Motor neuron (in vitro differentiated cells): ENCODE data around the gene PPARD. TPM values are rescaled to one million over a fixed set of nuclear protein-coding genes. Genes with fewer than 3 reads are reported as not detected.
A peak's percentile ranks its signal among the peaks of the same experiment; 100 is the strongest.

ENCODE experiments used
- ATAC-seq, 8 experiments: fragments of 200-7000 bp; cut with Tn5 transposase; replicated peaks in 6 of 8; 2 replicates each; pipeline ENCODE4 v1.8.0; 2021; ENCODE audit warnings: mild to moderate bottlenecking in 8 of 8, moderate library complexity in 8 of 8
- H3K27ac ChIP-seq, 2 donors: fragments of 250-450 bp; sonication (Bioruptor Pico); 2 replicates each; pipeline ENCODE4 v1.9.0; 2021; ENCODE audit warnings: antibody characterized with exemption in 2 of 2, mild to moderate bottlenecking in 2 of 2, moderate library complexity in 1 of 2
- H3K4me1 ChIP-seq, 2 donors: fragments of 250-450 bp; sonication (Bioruptor Pico); replicated peaks in 1 of 2; 2 replicates each; pipeline ENCODE4 v1.6.1; 2021; ENCODE audit warnings: antibody characterized with exemption in 2 of 2, mild to moderate bottlenecking in 2 of 2, moderate library complexity in 1 of 2
- H3K4me3 ChIP-seq, 5 donors: fragments of 250-450 bp; sonication (Bioruptor Pico); 2 replicates each; pipeline ENCODE4 v1.9.0; 2021; ENCODE audit warnings: antibody characterized with exemption in 5 of 5, mild to moderate bottlenecking in 5 of 5, moderate library complexity in 4 of 5
- WGBS, 10 experiments: fragments of 450-650 bp; shearing (Covaris generic); methylation state at CpG; one replicate each; pipeline ENCODE4 v1.0.0; 2022; 5-methylcytosine and 5-hydroxymethylcytosine counted together
- in situ Hi-C, 9 experiments: fragments of 400-800 bp; cut with MboI; loops; one replicate each; pipeline ENCODE4 v1.15.0; 2021; ENCODE audit warnings: low sequenced_read_pairs in 9 of 9, low pct_unique_long_range_greater_than_20kb in 2 of 9; ENCODE audit not compliant: unreplicated experiment in 9 of 9
- total RNA-seq, 8 experiments: library from RNA; unstranded; fragments of 300-600 nt; gene quantifications; 2 replicates each; pipeline versions ENCODE4 v1.2.3 to v1.2.4, GENCODE V29; 2022

The PPARD gene
- total RNA-seq = 10 to 100 TPM in 4 of 8 experiments, 1 to 10 TPM in 4; 2.9 to 17.1 (median 8.1) TPM

- Histone ChIP-seq H3K27ac (no peak within 1 kb of the TSS), H3K4me1 (peaks cover 6 to 9% of the 10 kb centered on the region in 2 donors), H3K4me3 (peak within 1 kb of the TSS; percentile 45 to 97 (median 69))
- in situ Hi-C loops = loop anchor here in 4 of 9 experiments (10.0 to 25.0 kb wide), 3 partner anchors 95 to 395 kb away; partner anchors contain the start of gene ARMC12 (in 1 of the 4)
- ATAC-seq = peak; percentile 94 to 99 (median 98)
- WGBS, 10 experiments = 0 to 4% (median 0%) methylated on average over 2 to 8 of the region's 77 CpGs; no CpG with 5 or more reads in 7 of the 10 experiments
Observed at GRCh38 chr6:35342258-35343091, at the start of gene PPARD. Gene PPARD, plus strand, starts transcription at chr6:35342558. Its CDS starts 68,530 bp downstream, at chr6:35411088.

DNA sequence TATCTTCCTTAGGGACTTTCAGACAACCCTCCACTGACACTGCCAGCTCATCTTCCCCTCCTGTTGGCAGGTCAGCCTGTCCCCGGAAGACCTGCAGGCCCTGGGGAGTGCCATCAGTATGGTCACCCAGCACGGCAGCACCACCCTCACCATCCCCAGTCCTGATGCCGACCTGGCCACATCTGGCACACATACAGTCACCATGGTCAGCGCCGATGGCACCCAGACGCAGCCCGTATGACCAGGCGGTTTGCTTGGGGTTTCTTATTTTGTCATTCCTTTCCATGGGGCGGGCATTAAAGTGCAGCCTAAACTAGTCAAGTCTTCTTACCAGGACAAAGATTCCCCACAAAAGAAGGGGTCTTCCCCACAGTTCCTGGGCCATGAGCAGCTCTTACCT, 48.7 kb upstream of the PPARD start:
- no peak for ATAC-seq
- Histone ChIP-seq H3K27ac (no peak overlapping the region), H3K4me3 (no peak overlapping the region), H3K4me1 (peaks cover 0 to 7% of the 10 kb centered on the region in 2 donors)
- WGBS, 10 experiments = 78 to 100% (median 91%) methylated on average over 1 to 7 of the region's 9 CpGs; no CpG with 5 or more reads in 4 of the 10 experiments
- in situ Hi-C loops = no loop called here

DNA sequence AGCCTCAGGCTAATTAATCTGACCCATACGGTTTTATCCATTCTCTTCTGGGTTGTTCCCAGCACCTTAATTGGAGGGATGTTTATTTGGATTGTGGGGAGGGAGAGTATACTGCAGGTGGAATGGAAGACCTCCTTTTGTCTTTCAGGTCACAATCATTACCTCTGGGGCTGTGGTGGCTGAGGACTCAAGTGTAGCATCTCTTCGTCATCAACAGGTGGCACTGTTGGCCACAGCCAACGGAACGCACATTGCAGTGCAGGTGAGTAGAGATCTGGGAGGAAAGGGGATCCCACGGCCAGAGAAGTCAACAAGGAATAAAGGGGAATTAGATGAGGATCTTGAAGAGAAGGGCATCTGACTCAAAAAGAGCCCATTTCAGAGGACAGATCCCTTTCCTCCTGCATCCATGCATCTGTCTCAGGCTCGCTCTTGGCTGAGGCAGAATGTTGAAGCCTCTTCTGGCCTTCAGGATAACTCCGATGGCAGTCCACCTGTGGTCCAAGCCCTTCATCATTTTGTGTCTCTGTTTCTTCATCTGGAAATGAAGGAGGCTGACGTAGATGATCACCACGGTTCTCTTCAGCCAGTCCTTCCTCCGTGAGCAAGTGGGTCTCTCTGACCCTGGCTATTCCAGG, 47.9 kb upstream of the PPARD start:
- in situ Hi-C loops = no loop called here
- ATAC-seq = peak in 6 of 8 experiments; percentile 15 to 61 (median 52)
- 0 to 100% (median 55%) methylated on average over 1 to 10 of the region's 10 CpGs; no CpG with 5 or more reads in 1 of the 10 experiments for WGBS, 10 experiments

GRCh38 chr6:35295036-35295435, 47.3 kb upstream of the PPARD start:
- WGBS, 10 experiments = 62 to 100% methylated on average over 1 to 2 of the region's 2 CpGs; no CpG with 5 or more reads in 8 of the 10 experiments
- in situ Hi-C loops = no loop called here

More for the DNA sequence above, 47.9 kb upstream of the PPARD start:
- Histone ChIP-seq H3K27ac (no peak overlapping the region), H3K4me1 (peaks cover 0 to 7% of the 10 kb centered on the region in 2 donors), H3K4me3 (no peak overlapping the region)

DNA sequence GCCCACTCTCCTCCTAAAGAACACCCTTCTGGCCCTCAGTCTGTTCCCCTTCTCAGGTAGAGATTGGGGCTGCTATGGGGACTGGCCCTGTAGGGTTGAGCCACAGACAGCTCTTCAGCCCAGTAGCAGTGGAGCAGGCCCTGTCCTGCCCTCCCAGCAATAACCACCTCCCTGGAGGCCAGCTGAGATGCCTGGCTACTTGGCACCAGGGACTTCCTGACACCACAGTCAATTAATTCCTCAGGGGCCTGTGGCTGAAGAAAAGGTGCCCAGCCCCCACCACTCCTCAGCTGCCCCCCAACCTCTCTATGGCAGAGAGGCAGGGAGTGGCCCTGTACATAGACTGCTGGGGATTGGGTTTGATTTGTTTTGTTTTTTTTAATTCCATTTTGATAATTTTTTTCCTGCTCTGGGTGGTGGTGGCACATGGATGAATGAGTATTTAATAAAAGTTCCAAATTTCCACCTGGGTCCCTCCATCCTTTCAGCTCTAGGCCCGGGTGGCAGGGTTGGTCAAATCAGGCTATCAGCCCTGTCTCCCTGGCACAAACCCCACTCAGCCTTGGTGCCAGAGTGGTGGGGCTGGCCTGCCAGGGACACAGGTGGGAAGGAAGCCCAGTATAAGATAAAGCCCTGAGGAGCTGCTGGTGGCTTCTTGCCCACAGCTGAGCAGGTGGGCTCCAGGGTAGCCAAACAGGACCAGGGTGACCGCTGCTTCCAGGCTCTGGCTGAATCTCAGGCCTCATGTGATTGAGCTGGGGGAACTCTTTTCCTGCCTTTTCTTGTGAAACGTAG, 46.6 kb upstream of the PPARD start:
- in situ Hi-C loops = no loop called here
- WGBS, 10 experiments = 0 to 100% (median 62%) methylated on average over 1 to 3 of the region's 3 CpGs; no CpG with 5 or more reads in 3 of the 10 experiments

More at GRCh38 chr6:35295036-35295435, 47.3 kb upstream of the PPARD start:
- Histone ChIP-seq H3K4me1 (peaks cover 0 to 7% of the 10 kb centered on the region in 2 donors), H3K4me3 (no peak overlapping the region), H3K27ac (no peak overlapping the region)
- no peak for ATAC-seq

DNA sequence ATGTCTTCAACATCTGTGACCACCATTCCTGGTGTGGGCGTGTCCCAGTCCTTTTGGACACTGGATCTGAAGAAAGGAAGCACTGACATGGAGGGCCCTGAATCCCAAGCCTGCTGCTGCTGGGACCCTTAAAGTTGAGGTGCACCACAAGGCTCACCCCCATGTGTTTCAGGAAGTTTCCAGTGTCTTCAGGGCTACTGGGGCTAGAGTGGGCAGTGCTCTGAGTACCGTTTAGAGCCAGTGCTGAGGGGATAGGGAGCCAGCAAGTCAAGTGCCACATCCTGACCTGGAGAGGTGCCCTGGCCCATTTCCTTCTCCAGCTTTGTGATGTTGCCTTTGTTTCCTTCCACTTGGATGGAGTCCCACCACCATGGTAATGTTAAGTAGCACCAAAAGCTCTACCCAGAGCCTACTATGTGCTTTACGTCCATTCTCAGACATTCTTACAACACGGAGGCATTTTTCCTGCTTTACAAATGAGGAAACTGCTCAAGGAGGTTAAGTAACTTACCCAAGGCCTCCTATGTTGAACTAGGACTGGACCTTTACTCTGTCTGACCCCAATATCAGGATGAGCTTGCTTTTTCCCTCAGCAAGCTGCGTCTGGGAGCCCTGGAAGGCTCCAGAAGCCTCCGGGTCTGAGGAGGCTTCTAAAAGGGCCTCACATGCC, 45.3 kb upstream of the PPARD start:
- H3K27ac ChIP-seq = no peak overlapping the region
- in situ Hi-C loops = no loop called here
- H3K4me3 ChIP-seq = no peak overlapping the region
- no peak for ATAC-seq
- WGBS, 10 experiments = 60 to 100% (median 83%) methylated on average over 1 to 4 of the region's 6 CpGs; no CpG with 5 or more reads in 4 of the 10 experiments
- peaks cover 0 to 7% of the 10 kb centered on the region in 2 donors for H3K4me1 ChIP-seq

More for the DNA sequence above, 46.6 kb upstream of the PPARD start:
- no peak overlapping the region for H3K27ac ChIP-seq
- ATAC-seq = no peak
- H3K4me3 ChIP-seq = no peak overlapping the region
- H3K4me1 ChIP-seq = peaks cover 0 to 7% of the 10 kb centered on the region in 2 donors

DNA sequence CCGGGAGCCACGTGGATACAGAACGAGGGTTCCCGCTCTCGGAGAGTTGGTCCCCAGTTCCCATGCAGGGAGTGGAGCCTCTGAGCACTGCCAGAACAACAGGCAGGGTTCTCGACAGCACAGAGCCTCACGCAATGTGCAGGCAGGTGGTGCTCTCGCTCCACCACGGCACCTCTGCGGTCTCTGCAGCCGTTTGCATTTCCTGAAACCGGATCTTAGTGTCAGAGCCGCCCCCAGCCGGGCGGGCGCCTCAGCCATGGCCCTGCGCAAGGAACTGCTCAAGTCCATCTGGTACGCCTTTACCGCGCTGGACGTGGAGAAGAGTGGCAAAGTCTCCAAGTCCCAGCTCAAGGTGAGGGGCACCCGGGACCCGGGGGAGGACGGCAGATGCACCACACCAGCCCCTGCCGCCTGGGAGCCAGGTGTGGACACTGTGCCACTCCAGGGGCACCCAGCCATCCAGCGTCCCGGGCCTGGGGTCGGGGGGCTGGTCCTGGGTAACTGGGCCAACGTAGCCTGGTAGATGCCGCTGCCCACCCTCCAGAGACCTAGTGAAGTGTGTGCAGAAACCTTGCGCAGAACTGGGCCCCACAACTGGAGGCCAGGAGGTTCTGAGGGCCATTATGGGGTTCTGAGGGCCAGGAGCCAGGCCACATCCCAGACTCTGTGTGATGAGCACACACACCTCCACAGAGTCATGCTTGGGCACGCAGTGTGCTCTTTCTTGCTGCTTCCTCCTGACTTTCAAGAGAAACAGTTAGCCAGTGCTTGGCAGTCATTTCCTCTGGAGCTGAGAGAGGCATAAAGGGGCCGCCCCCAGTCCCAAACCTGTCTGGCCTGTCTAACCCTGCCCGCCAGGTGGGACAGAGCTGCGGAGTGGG, 44.5 kb upstream of the PPARD start, which contains the start of gene DEF6:
DEF6 (plus strand) TSS at position 218 of the 881 bp plus-strand sequence; CDS start at position 257, 39 bp downstream.
- peak; percentile 77 to 96 (median 88) for ATAC-seq
- Histone ChIP-seq H3K4me3 (no peak within 1 kb of the TSS), H3K4me1 (peaks cover 4 to 11% of the 10 kb centered on the region in 2 donors), H3K27ac (no peak within 1 kb of the TSS)
- 21 to 100% (median 35%) methylated on average over 1 to 17 of the region's 35 CpGs; no CpG with 5 or more reads in 3 of the 10 experiments for WGBS, 10 experiments
- in situ Hi-C loops = no loop called here

GRCh38 chr6:35298625-35299140, 43.7 kb upstream of the PPARD start:
- WGBS, 10 experiments = 90 to 100% (median 100%) methylated on average over 2 to 5 of the region's 6 CpGs; no CpG with 5 or more reads in 5 of the 10 experiments
- no peak overlapping the region for H3K27ac ChIP-seq
- H3K4me3 ChIP-seq = no peak overlapping the region
- ATAC-seq = no peak
- peaks cover 6 to 17% of the 10 kb centered on the region in 2 donors for H3K4me1 ChIP-seq
- in situ Hi-C loops = no loop called here

DNA sequence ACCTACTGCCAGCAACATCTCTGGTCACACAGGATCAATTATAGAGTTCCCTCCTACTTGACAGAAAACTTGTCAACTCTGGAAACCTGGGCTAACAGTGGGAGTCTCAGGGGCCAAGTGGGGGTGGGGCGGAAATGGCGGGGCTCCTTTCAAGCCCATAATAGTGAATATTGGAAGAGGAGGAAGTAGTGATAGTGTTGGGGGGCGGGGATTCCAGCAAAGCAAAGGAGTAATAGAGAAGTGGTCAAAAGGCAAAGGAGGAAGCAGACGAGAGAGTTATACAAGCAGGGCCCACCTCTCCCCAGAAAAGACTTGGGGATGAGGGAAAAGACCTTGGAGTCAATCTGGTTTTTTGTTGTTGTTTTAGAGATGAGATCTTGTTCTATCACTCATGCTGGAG, 42.7 kb upstream of the PPARD start:
- Histone ChIP-seq H3K27ac (no peak overlapping the region), H3K4me3 (no peak overlapping the region), H3K4me1 (peaks cover 6 to 17% of the 10 kb centered on the region in 2 donors)
- 80 to 100% (median 100%) methylated on average over 1 to 2 of the region's 4 CpGs; no CpG with 5 or more reads in 6 of the 10 experiments for WGBS, 10 experiments
- no peak for ATAC-seq
- in situ Hi-C loops = loop anchor here in 1 of 9 experiments (25.0 kb wide), 1 partner anchor 438 kb away; the partner anchor contains the start of gene ARMC12

DNA sequence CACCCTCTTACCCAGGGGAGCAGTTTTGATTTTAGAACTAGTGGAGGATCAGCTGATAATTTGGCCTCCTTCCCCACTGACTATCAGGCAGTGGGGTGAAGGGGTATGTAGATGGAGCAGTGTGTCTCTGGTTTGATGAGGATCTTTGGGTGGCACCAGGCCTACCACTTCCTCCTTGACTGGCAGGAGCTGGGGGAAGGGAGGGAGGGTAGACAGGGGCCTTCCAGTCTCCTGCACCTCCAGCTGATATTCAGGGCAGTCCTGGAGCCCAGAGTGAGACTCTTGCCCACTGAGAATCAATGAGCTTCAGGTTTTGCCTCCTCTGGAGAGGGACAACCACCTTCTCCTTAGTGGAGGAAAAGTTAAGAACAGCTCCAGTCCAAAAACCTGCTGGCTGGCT, 41.5 kb upstream of the PPARD start:
- Histone ChIP-seq H3K4me3 (no peak overlapping the region), H3K27ac (no peak overlapping the region), H3K4me1 (peaks cover 6 to 17% of the 10 kb centered on the region in 2 donors)
- in situ Hi-C loops = loop anchor here in 1 of 9 experiments (25.0 kb wide), 1 partner anchor 436 kb away; the partner anchor contains the start of gene ARMC12
- ATAC-seq = no peak
